GM18907 (cell line): ENCODE results near the gene CHORDC1.
"Not testable (repeated sequence)": the region's sequence is repeated elsewhere in the genome, so short reads cannot be mapped to it uniquely, and the experiment has no call there.

Source experiments
- ATAC-seq: cut with Tn5 transposase; IDR thresholded peaks from one replicate; pipeline ENCODE4 v1.9.1; 2021; ENCODE audit warnings: mild to moderate bottlenecking, moderate library complexity; ENCODE audit not compliant: unreplicated experiment

The CHORDC1 gene

DNA sequence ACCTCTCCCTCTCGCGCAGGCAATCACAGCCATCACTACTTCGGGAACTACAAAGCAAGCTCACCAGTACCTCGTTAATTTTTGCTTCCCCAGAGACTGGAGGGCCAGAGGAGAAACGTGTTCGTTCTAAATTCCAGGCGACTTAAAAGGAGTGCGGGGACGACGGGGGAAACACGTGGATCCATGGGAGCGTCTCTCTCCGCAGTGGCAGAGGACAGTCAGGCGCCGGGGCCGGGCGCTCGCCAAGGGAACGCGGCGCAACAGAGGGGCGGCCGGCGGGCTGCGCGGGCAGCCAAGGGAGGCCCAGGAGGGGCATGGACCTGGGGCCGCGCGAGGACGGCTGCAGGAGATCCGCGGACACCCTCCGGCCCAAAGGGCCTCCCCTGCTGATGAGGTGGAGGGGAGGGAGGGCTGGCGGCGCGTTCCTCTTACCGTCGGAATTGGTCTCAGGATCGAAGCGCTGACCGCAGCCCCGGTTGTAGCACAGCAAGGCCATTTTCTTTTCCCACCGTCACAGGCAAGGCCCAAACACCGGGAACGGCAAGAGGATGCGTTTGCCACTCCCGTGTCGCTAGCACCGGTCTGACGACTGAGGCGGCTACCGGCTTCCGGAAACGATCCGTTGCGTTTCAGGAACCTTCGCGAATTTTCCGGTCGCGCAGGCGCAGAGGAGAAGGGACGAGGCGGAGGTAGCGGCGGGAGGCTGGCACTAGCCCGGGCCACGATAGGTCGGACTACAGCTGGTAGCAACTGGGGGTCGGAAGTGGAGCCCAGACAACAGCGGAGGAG, at the start of gene CHORDC1:
TSS of gene CHORDC1 (minus strand) at position 591 of the 789 bp plus-strand sequence. CDS start at position 496, 95 bp downstream.
- peak; percentile 97 for ATAC-seq

DNA sequence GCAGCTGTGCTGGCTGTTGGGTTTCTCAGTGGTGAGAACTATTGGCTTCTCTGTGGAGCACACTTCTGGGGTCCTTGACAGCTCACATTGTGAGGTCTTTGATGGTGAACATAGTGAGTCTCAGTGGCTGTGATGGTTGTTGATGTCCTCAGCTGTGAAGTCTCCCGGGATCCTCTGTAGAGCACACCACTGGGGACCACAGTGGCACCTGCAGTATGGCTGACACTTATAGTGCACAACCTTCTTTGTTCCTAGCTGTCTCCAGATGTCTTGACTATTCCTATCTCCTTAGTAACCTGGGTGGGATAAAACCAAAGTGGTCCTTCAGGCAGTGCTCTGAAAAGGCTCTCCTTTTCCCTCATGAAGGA, 34.3 kb upstream of the CHORDC1 start:
- no peak for ATAC-seq

DNA sequence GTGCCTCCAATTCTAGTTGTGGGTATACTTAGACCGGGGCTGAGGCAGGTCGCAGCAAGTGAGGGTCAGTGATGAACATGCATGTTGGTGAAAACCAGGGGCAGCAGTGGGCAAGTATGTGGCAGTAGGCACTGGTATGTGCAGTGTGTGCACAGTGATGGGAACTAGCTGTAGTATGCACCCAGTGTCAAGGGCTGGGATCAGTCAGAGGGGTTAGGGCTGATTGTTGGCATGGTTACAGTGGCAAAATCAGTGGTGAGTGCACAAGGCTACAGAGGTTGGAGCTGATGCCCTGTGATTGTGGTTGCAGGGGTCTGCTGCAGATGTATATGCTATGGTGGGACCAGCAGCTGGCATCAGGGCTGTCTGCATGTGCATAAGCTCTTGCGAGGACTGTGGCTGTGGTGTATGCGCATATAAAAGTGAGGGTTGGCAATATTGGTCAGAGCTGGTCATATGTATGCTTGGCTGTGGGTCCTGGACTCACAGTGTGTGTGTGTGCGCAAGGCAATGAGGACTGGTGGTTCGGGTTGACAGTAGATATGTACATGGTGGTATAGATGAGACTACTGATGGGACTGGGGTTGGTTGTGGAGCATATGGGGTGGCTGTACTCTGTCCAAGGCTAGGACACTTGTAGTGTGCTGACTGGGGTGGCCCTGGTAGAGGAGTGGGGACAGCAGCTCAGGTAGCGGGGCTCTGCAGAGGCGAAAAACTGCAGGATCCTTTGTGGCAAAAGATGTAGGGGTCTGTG, 33.7 kb upstream of the CHORDC1 start:
- ATAC-seq, result no peak

DNA sequence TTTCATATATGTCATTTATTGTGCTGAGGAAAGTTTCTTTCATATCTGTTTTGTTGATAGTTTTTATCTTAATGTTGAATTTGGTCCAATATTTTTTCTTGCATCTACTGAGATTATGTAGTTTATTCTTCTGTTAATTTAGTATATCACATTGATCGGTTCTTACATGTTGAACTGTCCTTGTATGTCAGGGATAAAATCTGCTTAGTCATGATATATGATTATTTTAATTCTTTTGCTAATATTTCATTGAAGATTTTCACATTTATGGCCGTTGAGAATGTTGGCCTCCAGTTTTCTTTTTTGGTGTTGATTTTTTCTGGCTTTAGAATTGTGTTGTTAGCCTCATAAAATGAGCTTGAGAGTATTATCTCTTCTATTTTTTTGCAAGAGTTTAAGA, 31.2 kb upstream of the CHORDC1 start:
- ATAC-seq, result no peak

DNA sequence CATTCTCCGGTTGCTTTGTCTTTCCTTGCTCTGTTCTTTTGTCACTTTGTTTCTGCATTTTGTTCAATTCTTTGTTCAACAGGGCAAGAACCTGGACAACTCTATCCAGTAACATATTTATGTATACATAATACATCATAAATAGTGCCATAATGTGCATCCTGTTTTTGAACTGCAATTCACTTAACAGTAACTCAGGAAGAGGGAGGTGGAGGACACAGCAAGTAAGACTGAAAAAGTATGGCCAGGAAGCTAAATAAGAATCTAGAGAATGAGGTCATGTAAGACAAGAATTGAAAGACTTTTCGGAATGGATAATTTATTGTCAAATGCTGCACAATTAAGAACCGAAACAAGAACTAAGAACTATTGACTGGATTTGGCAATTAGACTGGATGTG, 29.2 kb upstream of the CHORDC1 start:
- ATAC-seq, result no peak

DNA sequence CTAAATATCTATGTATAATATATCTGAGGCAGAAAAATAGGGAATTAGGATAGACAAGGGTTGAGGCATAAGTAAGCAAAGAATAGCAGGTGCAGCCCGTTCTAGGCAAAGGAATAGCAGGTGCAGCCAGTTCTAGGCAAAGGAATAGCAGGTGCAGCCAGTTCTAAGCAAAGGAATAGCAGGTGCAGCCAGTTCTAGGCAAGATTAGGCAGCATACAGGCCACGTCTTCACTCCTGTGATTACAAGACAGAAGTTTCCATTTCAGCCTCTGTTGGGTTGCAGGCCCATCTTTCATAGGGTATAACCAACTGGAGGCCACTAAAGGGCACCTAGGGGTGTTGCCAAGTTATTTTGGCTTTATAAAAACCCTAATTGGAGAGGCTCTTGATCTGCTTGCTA, 28.8 kb upstream of the CHORDC1 start:
- no peak for ATAC-seq

DNA sequence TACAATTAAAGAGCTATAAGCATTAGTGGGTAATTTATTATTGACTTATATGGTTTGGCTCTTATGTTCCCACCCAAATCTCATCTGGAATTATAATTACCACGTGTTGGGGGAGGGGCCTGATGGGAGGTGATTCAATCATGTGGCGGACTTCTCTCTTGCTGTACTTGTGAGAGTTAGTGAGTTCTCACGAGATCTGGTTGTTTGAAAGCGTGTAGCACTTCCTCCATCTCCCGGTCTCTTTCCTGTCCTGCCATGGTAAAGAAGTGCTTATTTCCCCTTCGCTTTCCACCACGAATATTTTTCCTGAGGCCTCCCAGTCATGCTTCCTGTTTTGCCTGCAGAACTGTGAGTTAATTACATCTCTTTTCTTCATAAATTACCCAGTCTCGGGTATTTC, 28.1 kb upstream of the CHORDC1 start:
- ATAC-seq, result no peak

DNA sequence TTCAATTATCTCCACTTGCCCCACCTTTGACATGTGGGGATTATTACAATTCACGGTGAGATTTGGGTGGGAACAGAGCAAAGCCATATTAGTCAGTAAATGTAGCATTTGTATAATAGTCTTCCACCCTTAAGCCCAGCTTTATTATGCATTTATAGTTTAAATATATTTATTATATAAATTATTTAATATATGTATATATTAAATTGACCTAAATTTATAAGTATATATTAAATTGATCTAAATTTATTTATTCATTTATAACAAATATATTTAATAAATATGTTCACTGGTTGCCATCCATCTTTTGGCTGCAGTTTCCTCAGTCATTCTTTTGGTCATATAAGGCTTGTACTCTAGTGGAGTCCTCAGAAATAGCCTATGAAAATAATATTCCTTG, 23.6 kb upstream of the CHORDC1 start:
- ATAC-seq, result no peak

DNA sequence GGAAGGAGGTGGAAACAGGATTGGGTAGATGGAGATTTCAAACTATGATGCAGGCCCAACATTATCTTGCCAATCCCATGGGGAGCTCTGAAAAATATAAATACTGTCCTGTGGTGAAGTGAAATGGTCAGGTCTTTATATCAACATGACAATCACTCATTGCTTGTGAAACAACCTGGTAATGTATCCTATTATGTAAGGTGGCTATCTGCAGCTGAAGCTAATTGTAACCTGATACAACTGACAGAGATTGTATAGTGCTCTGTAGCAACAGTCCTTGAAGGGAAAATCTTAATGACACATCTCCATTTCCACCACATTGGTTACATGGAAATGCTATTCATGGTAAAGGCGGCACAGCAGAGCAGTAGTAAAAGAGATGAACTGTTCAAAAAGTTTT, 20.7 kb upstream of the CHORDC1 start:
- ATAC-seq, result no peak

DNA sequence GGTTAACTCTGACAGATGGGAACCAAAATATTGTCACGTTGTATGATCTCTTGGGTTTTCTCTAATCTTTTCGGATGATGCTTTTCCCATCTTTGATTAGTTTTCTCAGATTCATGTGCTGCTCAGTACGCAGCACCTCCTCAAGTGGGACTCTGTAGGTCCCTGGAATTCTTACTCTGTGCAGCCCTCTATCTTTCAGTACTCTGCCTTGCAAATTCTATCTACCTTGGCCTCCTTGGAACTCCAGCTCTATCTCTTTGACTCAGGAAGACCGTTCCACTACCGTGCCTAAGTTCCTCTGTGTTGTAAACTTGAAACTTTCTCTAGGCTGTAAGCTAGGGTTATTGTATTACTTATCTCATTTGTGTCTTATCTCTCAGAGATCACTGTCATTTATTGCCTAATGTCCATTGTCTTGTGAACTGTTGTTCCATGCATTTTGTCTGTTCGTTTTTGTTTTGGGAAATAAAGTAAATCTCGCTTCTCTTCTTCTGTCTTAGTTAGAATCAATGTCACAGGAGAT, 20.1 kb upstream of the CHORDC1 start:
- no peak for ATAC-seq

DNA sequence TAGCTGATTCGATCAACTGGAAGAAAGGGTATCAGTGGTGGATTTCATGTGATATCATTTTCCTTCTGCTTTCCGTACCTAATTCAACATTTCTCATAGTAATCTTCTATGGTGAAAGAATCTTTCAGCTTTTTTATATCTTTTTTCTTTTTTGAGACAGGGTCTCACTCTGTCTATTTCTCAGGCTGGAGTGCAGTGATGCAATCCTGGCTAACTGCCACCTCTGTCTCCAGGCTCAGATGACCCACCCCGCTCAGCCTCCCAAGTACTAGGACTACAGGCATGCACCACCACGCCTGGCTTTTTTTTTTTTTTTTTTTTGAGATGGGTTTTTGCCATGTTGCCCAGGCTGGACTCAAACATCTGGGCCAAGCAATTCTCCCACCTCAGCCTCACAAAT, 18.6 kb upstream of the CHORDC1 start:
- no peak for ATAC-seq

DNA sequence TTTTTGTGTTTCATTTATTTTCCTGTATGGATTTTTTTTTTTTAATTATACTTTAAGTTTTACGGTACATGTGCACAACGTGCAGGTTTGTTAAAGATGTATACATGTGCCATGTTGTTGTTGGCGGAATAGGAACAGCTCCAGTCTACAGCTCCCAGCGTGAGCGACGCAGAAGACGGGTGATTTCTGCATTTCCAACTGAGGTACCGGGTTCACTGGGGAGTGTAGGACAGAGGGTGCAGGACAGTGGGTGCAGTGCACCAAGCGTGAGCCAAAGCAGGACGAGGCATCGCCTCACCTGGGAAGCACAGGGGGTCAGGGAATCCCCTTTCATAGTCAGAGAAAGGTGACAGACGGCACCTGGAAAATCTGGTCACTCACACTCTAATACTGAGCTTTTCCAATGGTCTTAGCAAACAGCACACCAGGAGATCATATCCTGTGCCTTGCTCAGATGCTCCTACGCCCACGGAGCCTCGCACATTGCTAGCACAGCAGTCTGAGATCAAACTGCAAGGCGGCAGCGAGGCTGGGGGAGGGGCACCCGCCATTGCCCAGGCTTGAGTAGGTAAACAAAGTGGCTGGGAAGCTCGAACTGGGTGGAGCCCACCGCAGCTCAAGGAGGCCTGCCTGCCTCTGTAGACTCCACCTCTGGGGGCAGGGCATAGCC, 17.3 kb upstream of the CHORDC1 start:
- not testable (repeated sequence) for ATAC-seq

DNA sequence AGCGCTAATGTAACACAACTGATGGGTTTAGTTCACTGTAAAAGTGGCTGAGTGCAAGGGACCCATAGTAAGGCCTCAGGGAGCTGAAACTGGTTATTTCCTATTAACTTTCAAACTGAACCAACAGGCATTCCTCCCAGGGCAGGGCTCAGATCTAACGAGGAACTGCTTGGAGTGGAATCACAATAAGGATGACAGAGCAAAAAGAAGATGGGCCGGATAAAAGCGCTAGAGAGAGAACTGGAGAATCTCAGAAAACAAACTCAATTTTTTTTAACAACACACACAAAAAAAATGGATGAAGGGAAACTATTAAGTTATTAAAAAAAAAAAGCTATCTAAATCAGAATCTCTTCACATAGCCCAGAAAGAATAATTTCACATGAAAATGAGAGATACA, 14.2 kb upstream of the CHORDC1 start:
- no peak for ATAC-seq

DNA sequence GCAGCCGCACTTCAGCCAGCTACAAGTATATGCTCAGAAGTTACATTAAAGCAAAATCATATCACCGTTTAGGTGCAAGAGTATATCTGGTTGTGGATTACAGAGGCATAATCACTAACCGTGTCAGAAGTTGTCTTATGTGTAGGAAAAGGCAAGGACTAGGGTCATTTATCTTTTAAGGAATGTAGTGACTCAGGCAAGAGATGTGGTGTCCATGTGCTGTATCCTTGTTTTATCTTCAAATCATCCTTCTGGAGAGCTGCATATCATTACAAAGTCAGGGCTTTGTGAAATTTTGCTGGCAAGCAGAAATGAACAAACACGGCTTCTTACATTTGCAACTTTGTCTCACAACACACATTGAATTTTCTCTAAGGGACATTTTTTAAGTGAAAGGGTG, 12.7 kb upstream of the CHORDC1 start:
- no peak for ATAC-seq

DNA sequence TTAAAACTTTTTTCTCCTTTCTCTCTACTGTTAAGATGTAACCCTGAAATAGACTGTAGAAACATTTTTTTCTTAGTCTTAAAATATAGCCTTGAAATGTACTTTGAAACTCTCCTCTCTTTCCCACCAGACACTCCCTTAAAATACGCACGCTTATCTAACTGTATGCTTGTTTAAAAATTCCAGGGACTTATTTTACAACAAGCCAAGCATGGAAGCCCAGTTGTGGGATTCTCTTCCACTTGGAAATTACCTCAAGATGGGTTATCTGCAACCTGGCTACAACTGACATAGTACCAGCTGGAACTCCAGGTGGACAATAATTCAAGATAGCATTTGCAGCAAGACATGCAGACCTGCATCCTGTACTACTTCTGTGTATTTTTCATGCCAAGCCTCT, 12.1 kb upstream of the CHORDC1 start:
- no peak for ATAC-seq

DNA sequence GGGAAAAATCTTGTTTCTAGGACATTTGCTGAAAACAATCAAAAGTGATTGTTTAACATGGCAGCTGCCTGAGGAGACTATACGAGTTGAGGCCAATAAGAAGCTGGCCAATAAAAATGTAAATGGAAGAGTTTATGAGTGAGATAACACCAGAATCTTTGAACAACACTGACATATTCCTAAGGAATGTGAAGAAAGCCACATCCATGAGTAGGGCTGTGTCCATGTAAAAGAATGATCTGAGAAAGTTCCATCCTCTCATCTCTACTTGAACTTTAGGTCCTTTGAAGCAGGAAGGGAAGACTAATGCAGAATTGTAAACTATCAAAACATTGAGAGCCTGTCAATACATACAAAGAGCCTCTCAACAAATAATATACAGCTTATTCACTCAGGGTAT, 6.9 kb upstream of the CHORDC1 start:
- no peak for ATAC-seq

DNA sequence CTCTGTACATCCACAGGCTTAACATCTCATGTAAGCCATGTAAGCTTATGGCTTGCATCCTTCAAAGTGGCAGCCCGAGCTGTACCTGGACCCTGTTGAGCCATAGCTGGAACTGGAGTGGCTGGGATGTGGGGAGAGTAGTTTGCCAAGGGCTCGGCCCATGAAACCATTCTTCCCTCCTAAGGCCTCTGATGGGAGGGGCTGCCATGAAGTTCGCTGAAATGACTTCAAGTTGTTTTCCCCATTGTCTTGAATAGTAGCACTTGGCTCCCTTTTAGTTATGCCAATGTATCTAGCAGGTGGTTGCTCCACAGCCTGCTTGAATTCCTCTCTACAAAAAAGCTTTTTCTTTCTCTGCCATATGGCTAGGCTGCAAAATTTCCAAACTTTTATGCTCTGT, 5.2 kb upstream of the CHORDC1 start:
- ATAC-seq, result no peak

DNA sequence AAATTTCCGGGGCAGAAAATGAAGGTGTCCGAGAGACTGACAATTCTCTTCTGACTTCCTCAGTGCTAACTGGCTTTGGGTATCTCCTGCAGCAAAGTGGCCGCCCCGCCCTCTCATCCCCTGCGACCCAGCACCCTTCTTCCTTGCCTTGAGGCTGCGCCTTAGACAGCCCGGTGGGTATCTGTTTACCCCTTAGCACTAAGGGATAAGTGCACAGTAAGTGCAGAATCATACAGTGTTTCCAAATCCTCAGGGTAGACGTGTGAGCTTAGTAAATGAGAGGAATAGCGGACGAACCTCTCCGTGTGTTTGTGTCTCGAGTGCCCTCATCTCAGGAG, 368 bp upstream of the CHORDC1 start:
- ATAC-seq, result peak; percentile 57

DNA sequence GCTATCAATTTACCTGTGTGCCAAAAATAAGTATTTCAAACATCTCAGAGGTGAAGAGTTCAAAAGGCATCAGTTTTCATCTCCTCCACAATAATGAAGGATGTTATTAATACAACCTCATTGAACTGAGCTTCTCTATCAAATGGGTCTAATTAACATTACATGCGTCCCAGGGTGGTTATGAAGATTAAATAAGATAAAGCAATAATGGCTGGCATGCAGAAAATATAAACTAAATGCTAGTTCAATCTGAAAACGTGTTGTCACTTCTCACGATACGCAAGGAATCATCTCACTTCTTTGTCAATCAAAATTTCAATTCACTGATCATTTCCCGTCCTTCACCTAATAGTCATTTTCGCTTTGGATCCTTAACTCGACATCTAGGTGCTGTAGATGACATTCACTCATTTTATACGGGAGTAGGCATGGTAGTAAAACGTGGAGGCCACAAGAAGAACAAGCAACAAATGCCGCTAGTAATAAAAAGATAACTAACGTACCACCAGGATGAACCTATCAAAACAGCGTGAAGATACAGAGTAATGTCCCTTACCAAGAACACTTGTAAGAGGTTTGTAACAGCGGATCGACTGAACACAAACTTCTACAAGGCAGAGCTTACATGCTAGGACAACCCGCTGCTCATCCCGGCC, 918 bp downstream of the CHORDC1 start:
- ATAC-seq, result no peak

DNA sequence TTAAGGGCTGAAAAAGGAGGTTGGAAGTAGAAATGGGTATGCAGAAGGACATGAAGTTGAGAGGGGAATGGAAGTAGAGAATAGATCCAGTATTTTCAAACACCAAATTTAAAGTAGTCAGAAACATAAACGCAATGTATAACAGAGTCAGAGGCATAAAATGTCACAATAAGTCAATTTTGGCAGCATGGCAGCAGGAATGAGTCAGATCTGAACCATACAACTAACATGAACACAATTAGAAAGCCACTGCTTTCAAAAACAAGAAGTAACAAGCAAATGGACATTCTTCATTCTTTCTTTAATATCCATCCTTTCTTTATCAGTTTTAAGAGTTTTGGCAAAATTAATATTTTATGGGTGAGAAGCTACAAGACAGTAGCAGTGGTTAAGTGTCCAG, 2.5 kb downstream of the CHORDC1 start:
- no peak for ATAC-seq

DNA sequence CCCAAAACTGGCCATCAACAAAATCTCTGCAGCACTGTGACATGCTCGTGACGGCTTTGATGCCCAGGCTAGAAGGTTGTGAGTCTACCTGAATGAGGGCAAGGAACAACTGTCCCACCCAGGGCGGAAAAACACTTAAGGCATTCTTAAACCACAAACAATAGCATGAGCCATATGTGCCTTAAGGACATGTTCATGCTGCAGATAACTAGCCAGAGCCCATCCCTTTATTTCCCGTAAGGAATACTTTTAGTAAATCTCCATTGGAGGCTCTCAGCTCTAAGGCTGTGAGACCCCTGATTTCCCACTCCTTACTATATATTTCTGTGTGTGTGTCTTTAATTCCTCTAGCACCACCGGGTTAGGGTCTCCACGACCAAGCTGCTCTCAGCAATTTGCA, 3.4 kb downstream of the CHORDC1 start:
- ATAC-seq, result no peak
